ENCODE results near the gene MEST. TPM values are rescaled to one million over a fixed set of nuclear protein-coding genes. Genes with fewer than 3 reads are reported as not detected.
A peak's percentile ranks its signal among the peaks of the same experiment; 100 is the strongest.

Gene MEST
- total RNA-seq, 6 experiments from 2014 or later = 23.4 to 46.9 (median 31.2) TPM

DNA sequence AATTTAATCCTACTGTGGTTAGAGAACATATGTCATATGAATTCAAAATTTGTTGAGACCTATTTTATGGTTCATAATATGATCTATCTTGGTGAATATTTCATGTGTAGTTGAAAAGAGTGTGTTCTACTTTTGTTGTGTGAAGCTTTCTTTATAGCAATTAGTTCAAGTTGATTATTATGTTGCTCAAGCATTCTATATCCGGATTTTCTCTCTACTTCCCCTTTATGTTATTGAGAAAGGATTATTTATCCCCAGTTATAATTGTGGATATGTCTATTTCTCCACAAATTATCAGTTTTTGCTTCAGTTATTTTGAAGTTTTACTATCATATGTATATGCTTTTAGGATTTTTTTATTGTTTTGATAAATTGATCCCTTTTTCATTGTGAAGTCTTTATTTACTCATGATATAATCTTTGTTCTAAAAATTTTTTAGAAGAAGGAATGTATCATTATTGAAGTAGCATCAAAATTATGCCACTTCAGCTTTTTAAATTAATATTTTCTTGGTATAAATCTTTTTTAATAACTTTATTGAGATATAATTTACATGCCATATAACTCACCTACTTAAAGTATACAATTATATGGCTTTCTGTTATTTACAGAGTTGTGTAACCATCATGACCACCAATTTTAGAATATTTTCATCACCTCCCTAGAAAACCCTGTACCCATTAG is 12.0 kb upstream of the MEST start:
- Histone ChIP-seq H3K36me3 (no peaks in the 10 kb centered on the region), H3K4me1 (no peaks in the 10 kb centered on the region), H3K9me3 (no peaks in the 10 kb centered on the region), H3K4me3 (no peak overlapping the region), H3K27me3 (no peaks in the 10 kb centered on the region), H3K27ac (no peak overlapping the region)
- DNase-seq (no peak), ATAC-seq (no peak)
- TF ChIP-seq POLR2A (IDR thresholded peaks at IDR 0.05) = no peak
- TF ChIP-seq, protein P1, sequence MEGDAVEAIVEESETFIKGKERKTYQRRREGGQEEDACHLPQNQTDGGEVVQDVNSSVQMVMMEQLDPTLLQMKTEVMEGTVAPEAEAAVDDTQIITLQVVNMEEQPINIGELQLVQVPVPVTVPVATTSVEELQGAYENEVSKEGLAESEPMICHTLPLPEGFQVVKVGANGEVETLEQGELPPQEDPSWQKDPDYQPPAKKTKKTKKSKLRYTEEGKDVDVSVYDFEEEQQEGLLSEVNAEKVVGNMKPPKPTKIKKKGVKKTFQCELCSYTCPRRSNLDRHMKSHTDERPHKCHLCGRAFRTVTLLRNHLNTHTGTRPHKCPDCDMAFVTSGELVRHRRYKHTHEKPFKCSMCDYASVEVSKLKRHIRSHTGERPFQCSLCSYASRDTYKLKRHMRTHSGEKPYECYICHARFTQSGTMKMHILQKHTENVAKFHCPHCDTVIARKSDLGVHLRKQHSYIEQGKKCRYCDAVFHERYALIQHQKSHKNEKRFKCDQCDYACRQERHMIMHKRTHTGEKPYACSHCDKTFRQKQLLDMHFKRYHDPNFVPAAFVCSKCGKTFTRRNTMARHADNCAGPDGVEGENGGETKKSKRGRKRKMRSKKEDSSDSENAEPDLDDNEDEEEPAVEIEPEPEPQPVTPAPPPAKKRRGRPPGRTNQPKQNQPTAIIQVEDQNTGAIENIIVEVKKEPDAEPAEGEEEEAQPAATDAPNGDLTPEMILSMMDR (IDR thresholded peaks at IDR 0.05) = no peak
- intact Hi-C loops (cut with DNase I) = no loop called here
- WGBS (ENCODE audit: insufficient coverage, low coverage, low lambda C conversion rate, missing lambda C conversion rate) = 19% methylated on average over 1 of the region's 1 CpG

DNA sequence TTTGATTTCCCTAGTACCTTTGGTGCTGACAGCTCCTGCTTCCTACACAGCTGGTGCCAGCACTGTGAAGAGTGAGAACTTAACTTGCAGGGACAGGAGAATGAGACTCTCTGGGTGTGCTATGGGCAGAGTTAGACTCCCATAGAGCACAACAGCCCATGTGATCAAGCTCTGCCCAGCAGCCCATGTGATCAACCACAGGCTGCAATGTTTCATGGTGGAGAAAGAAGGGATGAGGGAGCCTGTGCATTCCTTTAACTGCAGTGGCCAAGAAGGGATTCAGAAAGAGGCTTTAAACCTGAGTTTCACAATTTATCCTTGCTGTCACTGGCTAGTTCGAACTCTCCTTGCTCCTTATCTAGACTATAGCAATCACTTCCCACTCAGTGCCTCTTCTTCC is 10.0 kb upstream of the MEST start:
- DNase-seq = no peak
- intact Hi-C loops (cut with DNase I) = no loop called here
- H3K4me1 ChIP-seq = no peaks in the 10 kb centered on the region
- no peak overlapping the region for H3K27ac ChIP-seq
- WGBS (ENCODE audit: insufficient coverage, low coverage, low lambda C conversion rate, missing lambda C conversion rate) = 70% methylated on average over 1 of the region's 1 CpG
- no peak for ATAC-seq
- no peaks in the 10 kb centered on the region for H3K9me3 ChIP-seq
- TF ChIP-seq, protein P1 (IDR thresholded peaks at IDR 0.05) = no peak
- TF ChIP-seq POLR2A (IDR thresholded peaks at IDR 0.05) = no peak
- no peaks in the 10 kb centered on the region for H3K27me3 ChIP-seq
- no peak overlapping the region for H3K4me3 ChIP-seq
- no peaks in the 10 kb centered on the region for H3K36me3 ChIP-seq

DNA sequence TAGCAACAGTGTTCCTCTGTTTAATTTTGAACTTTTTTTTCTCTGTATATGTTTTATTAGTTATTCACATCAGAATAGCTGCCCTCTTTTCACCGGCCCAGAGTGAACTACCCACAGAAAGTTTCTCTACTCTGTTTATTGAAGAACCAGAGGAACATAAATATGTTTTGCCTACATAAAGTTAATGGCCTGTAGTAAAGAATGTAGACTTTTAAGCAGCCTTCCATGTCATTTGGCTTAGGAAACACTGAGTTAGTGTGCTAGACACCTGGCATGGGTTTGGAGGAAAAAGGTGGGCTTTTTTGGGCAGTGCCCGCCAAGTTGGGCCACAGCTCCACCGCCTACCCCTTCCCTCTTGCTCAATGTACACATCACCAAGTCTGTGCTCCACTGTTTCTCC is 8.9 kb upstream of the MEST start:
- 75% methylated on average over 1 of the region's 3 CpGs for WGBS (ENCODE audit: insufficient coverage, low coverage, low lambda C conversion rate, missing lambda C conversion rate)
- Histone ChIP-seq H3K36me3 (no peaks in the 10 kb centered on the region), H3K4me3 (no peak overlapping the region), H3K27me3 (no peaks in the 10 kb centered on the region), H3K4me1 (no peaks in the 10 kb centered on the region), H3K9me3 (no peaks in the 10 kb centered on the region), H3K27ac (no peak overlapping the region)
- DNase-seq = no peak
- intact Hi-C loops (cut with DNase I) = no loop called here
- no peak for TF ChIP-seq POLR2A (IDR thresholded peaks at IDR 0.05)
- no peak for ATAC-seq

DNA sequence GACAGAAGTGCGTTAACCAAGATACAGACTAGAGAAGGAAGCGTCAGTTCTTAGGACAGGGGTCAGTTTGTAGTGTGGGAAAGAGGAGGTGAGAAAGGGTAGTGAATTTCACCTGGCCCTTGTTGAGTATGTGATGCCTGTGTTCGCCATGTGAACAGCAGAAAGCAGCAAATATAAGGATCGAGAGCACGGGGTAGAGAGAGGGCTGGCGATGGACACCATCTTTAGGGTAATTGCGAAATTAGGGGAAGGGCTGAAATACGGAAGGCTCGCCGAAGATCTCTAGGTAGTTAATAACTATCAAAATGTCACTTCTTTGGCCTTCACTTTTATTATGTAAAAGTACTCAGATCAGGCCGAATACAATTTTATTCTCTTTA is 6.2 kb upstream of the MEST start:
- intact Hi-C loops (cut with DNase I) = no loop called here
- H3K4me3 ChIP-seq = peak overlapping the region; percentile 53 to 81 (median 67)
- WGBS (ENCODE audit: insufficient coverage, low coverage, low lambda C conversion rate, missing lambda C conversion rate) = 47% methylated on average over 11 of the region's 11 CpGs
- no peaks in the 10 kb centered on the region for H3K27me3 ChIP-seq
- TF ChIP-seq, protein P1 (IDR thresholded peaks at IDR 0.05) = no peak
- no peak for TF ChIP-seq POLR2A (IDR thresholded peaks at IDR 0.05)
- no peaks in the 10 kb centered on the region for H3K36me3 ChIP-seq
- ATAC-seq (peak in 1 of 4 donors; percentile 9), DNase-seq (no peak)
- peak overlapping the region in 1 of 3 donors; percentile 50 for H3K27ac ChIP-seq
- H3K4me1 ChIP-seq = no peaks in the 10 kb centered on the region
- H3K9me3 ChIP-seq = no peaks in the 10 kb centered on the region

DNA sequence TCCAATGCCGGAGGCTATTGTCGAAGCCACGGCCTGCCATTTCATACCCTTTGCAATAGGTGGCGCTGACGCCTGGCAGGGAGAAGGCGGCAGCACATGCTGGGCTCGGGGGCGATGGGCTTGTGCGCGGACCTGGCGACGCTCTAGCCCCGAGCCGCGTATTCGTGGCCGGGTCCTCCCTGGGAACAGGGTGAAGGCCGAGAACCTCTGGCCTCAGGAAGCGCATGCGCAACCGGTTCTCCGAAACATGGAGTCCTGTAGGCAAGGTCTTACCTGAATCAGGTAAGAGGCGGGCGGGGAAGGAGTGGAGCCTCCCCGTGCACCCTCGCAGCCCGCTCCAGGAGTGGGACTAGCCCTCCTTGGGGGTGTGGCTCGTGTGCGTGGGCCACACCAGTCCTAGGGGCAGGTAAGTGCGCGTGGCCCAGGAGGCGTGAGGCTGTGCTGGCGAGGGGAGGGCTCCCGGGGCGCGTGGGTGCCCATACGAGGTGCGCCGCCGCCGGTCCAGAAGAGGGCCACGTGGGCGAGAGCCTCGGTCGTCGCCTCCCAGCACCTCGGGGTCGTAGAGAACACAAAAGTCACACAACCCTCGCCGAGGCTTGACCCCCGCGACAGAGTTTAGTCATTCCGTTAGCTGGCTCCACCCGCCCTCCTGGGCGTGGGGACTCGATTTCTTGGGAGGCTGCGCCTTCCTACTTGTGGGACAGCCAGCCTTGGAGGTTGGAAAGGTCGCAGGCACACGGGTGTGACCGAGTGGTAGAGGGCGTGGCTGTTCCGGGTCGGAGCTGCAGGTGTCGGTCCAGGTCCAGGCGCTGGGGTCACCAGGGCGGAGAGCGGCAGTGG is 5.6 kb upstream of the MEST start:
- ATAC-seq (peak; percentile 95 to 97 (median 96)), DNase-seq (peak; percentile 86 to 90 (median 90))
- Histone ChIP-seq H3K9me3 (no peaks in the 10 kb centered on the region), H3K27ac (peak overlapping the region in 1 of 3 donors; percentile 50), H3K4me1 (no peaks in the 10 kb centered on the region), H3K27me3 (no peaks in the 10 kb centered on the region), H3K4me3 (peak overlapping the region; percentile 53 to 81 (median 67)), H3K36me3 (no peaks in the 10 kb centered on the region)
- intact Hi-C loops (cut with DNase I) = no loop called here
- no peak for TF ChIP-seq POLR2A (IDR thresholded peaks at IDR 0.05)
- TF ChIP-seq, protein P1 (IDR thresholded peaks at IDR 0.05) = peak; percentile 72 to 90 (median 84)
- 1% methylated on average over 29 of the region's 67 CpGs for WGBS (ENCODE audit: insufficient coverage, low coverage, low lambda C conversion rate, missing lambda C conversion rate)

All from right lobe of liver (tissue), 6 donors.